KMS-11 (cell line): Measurements from ENCODE around the gene DBF4B.
"Not testable (repeated sequence)": the region's sequence is repeated elsewhere in the genome, so short reads cannot be mapped to it uniquely, and the experiment has no call there.

Experiments
- H2AFZ ChIP-seq: fragments of 200-600 bp; sonication (generic); 2 replicates; pipeline ENCODE4 v1.6.1; 2016; ENCODE audit warnings: antibody characterized with exemption, mixed run types, low read depth
- H3K27ac ChIP-seq: fragments of 200-600 bp; sonication (generic); 2 replicates; pipeline ENCODE4 v1.6.1; 2016; ENCODE audit warnings: mild to moderate bottlenecking, mixed run types
- H3K27me3 ChIP-seq: fragments of 200-600 bp; sonication (generic); 2 replicates; pipeline ENCODE4 v1.6.1; 2017; ENCODE audit warnings: mild to moderate bottlenecking, low read depth, mixed run types, moderate library complexity; ENCODE audit not compliant: insufficient read depth
- H3K36me3 ChIP-seq: fragments of 200-600 bp; sonication (generic); 2 replicates; pipeline ENCODE4 v1.6.1; 2017; ENCODE audit warnings: mild to moderate bottlenecking, mixed run types; ENCODE audit not compliant: insufficient read depth
- H3K4me1 ChIP-seq: fragments of 200-600 bp; sonication (generic); 2 replicates; pipeline ENCODE4 v1.6.1; 2016; ENCODE audit warnings: mild to moderate bottlenecking, low read depth, mixed run types; ENCODE audit not compliant: poor library complexity, severe bottlenecking
- H3K4me2 ChIP-seq: fragments of 200-600 bp; sonication (generic); 2 replicates; pipeline ENCODE4 v1.7.0; 2016; ENCODE audit warnings: mild to moderate bottlenecking, mixed run types
- H3K4me3 ChIP-seq: fragments of 200-600 bp; sonication (generic); IDR thresholded peaks from 2 replicates; pipeline ENCODE4 v1.6.1; 2017; ENCODE audit warnings: low read depth, low read length, mixed read lengths; ENCODE audit not compliant: insufficient read depth
- H3K79me2 ChIP-seq: fragments of 200-600 bp; sonication (generic); 2 replicates; pipeline ENCODE4 v1.6.1; 2016; ENCODE audit warnings: low read depth, mixed run types; ENCODE audit not compliant: insufficient read depth
- H3K9ac ChIP-seq: fragments of 200-600 bp; sonication (generic); 2 replicates; pipeline ENCODE4 v1.6.1; 2016; ENCODE audit warnings: mild to moderate bottlenecking, mixed run types
- H4K20me1 ChIP-seq: fragments of 200-600 bp; sonication (generic); 2 replicates; pipeline ENCODE4 v1.6.1; 2016; ENCODE audit warnings: mild to moderate bottlenecking, mixed run types; ENCODE audit not compliant: insufficient read depth
- TF ChIP-seq, protein P1 (sequence below): fragments of 200-600 bp; sonication (generic); conservative IDR thresholded peaks from 2 replicates; pipeline ENCODE4 v1.6.1; 2017; ENCODE audit warnings: low read depth, mild to moderate bottlenecking, antibody characterized with exemption, low read length, moderate library complexity, mixed read lengths

DBF4B gene

GRCh38 chr17:44738214-44738906, 29.9 kb downstream of the DBF4B start:
- no peak overlapping the region for H3K4me3 ChIP-seq
- no peaks in the 10 kb centered on the region for H3K79me2 ChIP-seq
- H3K9ac ChIP-seq: no peak overlapping the region
- H3K36me3 ChIP-seq: no peaks in the 10 kb centered on the region
- H3K27ac ChIP-seq: no peak overlapping the region; the same call in 1 of the 2 replicates
- H3K4me2 ChIP-seq: peak overlapping the region; percentile 13; the same call in 1 of the 2 replicates
- H2AFZ ChIP-seq: no peak overlapping the region
- no peaks in the 10 kb centered on the region for H3K27me3 ChIP-seq
- peaks cover 23% of the 10 kb centered on the region for H3K4me1 ChIP-seq
- no peaks in the 10 kb centered on the region for H4K20me1 ChIP-seq
- TF ChIP-seq, protein P1, sequence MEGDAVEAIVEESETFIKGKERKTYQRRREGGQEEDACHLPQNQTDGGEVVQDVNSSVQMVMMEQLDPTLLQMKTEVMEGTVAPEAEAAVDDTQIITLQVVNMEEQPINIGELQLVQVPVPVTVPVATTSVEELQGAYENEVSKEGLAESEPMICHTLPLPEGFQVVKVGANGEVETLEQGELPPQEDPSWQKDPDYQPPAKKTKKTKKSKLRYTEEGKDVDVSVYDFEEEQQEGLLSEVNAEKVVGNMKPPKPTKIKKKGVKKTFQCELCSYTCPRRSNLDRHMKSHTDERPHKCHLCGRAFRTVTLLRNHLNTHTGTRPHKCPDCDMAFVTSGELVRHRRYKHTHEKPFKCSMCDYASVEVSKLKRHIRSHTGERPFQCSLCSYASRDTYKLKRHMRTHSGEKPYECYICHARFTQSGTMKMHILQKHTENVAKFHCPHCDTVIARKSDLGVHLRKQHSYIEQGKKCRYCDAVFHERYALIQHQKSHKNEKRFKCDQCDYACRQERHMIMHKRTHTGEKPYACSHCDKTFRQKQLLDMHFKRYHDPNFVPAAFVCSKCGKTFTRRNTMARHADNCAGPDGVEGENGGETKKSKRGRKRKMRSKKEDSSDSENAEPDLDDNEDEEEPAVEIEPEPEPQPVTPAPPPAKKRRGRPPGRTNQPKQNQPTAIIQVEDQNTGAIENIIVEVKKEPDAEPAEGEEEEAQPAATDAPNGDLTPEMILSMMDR: no peak

DNA sequence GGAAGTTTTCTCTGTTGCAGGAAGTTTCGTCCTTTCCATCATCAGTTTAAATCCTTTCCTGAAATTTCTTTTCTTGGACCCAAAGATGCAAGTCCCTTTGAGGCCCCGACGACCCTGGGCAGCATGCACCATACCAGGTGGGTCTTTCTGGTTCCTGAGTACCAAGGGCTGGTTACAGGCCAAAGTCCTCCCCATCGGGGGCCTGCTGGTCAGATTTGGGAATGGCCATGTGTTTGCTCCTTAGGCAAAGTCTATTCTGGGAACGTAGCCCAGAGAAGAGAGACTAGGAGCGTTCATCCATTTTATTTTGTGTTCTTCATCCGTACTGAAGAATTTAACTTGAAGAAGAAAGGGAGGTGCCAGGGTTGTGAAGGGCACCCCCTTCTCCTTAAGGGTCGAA, 32.9 kb downstream of the DBF4B start:
- no peaks in the 10 kb centered on the region for H3K79me2 ChIP-seq
- no peaks in the 10 kb centered on the region for H3K36me3 ChIP-seq
- TF ChIP-seq, protein P1: no peak

GRCh38 chr17:44745301-44745700, 36.8 kb downstream of the DBF4B start:
- Histone ChIP-seq H2AFZ (no peak overlapping the region), H3K27ac (no peak overlapping the region), H3K4me1 (peaks cover 28% of the 10 kb centered on the region), H3K4me3 (no peak overlapping the region), H4K20me1 (no peaks in the 10 kb centered on the region), H3K27me3 (no peaks in the 10 kb centered on the region), H3K4me2 (no peak overlapping the region), H3K36me3 (no peaks in the 10 kb centered on the region), H3K9ac (no peak overlapping the region), H3K79me2 (no peaks in the 10 kb centered on the region)
- TF ChIP-seq, protein P1: no peak

More for the DNA sequence above, 32.9 kb downstream of the DBF4B start:
- no peaks in the 10 kb centered on the region for H4K20me1 ChIP-seq
- H3K27ac ChIP-seq: no peak overlapping the region
- H3K4me2 ChIP-seq: no peak overlapping the region
- no peak overlapping the region for H3K9ac ChIP-seq
- H3K4me1 ChIP-seq: peaks cover 26% of the 10 kb centered on the region
- no peak overlapping the region for H2AFZ ChIP-seq
- H3K4me3 ChIP-seq: no peak overlapping the region
- H3K27me3 ChIP-seq: no peaks in the 10 kb centered on the region

GRCh38 chr17:44745738-44746137, 37.3 kb downstream of the DBF4B start:
- H2AFZ ChIP-seq, H3K79me2 ChIP-seq, H3K36me3 ChIP-seq, H3K4me2 ChIP-seq, H3K4me3 ChIP-seq, H3K27me3 ChIP-seq, H4K20me1 ChIP-seq, H3K27ac ChIP-seq, H3K9ac ChIP-seq: not testable (repeated sequence)
- peaks cover 28% of the 10 kb centered on the region for H3K4me1 ChIP-seq

DNA sequence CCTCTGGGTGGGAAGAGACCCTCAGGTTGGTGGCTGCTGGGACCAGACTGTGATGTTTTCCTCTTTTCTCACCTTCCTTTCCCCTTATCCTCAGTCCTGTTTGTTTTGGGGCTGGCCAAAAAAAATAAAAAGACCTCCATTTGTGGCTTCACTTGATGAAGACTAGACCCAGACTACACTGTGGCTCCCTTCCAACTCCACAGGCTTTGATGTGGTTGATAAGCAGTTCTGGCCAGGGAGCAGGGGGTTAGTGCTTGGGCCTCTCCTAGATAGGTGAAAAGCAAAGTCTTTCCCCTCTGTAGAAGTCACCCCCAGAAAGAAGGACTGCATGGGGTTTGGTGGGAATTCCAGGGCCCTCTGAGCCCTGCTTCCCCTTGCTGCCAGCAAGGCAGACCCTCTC, 39.1 kb downstream of the DBF4B start:
- no peak overlapping the region for H2AFZ ChIP-seq
- H3K4me1 ChIP-seq: peaks cover 28% of the 10 kb centered on the region
- H4K20me1 ChIP-seq: no peaks in the 10 kb centered on the region
- peak overlapping the region; percentile 14; the same call in 1 of the 2 replicates for H3K4me2 ChIP-seq
- H3K9ac ChIP-seq: no peak overlapping the region
- no peak overlapping the region for H3K4me3 ChIP-seq
- TF ChIP-seq, protein P1: no peak
- H3K27me3 ChIP-seq: no peaks in the 10 kb centered on the region
- H3K27ac ChIP-seq: peak overlapping the region; percentile 17; the same call in 1 of the 2 replicates
- H3K36me3 ChIP-seq: no peaks in the 10 kb centered on the region
- H3K79me2 ChIP-seq: no peaks in the 10 kb centered on the region
